HG02642 (cell line): ENCODE data around the gene DNMBP.

ENCODE experiments used
- ATAC-seq: cut with Tn5 transposase; IDR thresholded peaks from one replicate; pipeline ENCODE4 v1.9.1; 2021; ENCODE audit warnings: mild to moderate bottlenecking; ENCODE audit not compliant: unreplicated experiment, poor library complexity

Gene DNMBP, protein sequence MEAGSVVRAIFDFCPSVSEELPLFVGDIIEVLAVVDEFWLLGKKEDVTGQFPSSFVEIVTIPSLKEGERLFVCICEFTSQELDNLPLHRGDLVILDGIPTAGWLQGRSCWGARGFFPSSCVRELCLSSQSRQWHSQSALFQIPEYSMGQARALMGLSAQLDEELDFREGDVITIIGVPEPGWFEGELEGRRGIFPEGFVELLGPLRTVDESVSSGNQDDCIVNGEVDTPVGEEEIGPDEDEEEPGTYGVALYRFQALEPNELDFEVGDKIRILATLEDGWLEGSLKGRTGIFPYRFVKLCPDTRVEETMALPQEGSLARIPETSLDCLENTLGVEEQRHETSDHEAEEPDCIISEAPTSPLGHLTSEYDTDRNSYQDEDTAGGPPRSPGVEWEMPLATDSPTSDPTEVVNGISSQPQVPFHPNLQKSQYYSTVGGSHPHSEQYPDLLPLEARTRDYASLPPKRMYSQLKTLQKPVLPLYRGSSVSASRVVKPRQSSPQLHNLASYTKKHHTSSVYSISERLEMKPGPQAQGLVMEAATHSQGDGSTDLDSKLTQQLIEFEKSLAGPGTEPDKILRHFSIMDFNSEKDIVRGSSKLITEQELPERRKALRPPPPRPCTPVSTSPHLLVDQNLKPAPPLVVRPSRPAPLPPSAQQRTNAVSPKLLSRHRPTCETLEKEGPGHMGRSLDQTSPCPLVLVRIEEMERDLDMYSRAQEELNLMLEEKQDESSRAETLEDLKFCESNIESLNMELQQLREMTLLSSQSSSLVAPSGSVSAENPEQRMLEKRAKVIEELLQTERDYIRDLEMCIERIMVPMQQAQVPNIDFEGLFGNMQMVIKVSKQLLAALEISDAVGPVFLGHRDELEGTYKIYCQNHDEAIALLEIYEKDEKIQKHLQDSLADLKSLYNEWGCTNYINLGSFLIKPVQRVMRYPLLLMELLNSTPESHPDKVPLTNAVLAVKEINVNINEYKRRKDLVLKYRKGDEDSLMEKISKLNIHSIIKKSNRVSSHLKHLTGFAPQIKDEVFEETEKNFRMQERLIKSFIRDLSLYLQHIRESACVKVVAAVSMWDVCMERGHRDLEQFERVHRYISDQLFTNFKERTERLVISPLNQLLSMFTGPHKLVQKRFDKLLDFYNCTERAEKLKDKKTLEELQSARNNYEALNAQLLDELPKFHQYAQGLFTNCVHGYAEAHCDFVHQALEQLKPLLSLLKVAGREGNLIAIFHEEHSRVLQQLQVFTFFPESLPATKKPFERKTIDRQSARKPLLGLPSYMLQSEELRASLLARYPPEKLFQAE (N-terminal part only)

DNA sequence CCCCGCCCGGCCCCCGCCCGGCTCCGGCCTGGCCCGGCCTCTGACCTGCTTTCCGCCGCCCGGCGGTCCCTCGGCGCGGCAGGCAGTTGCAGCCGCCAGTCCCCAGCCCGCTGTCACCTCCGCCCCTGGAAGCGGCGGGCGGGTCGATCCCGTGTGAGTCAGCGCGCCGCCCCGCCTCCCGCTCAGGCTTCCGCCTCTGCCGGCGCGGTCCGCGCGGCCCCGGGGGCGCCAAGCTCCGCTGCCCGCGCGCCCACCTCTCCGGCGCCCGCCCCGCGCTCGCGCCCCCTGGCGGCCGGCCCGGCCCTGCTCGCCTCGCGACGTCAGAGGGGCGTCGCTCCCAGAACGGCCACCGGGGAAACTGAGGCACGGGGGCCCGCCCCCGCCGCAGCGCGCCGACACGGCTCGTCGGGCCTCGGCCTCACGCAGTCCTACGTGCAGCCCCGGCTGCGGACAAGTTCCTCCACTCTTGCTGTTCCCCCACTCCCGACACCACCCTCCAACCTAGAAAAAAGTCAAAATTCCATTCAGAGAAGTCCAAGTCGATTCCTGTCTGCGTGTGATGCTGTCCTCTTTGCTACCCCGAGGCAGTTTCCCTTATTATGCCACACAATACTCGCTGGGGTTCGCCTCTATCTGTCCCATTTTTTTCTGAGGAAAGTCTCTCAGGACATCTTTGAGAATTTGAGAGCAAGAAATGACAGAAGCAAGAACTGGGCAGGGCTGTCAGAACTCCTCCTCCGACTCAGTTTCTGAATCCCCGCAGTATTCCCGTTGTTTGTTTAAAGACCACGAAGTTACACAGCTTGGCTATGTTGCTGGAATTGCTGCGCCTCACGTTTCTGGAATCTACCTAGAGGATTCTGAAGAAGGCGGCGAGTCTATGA lies at the start of gene DNMBP:
DNMBP (minus strand) TSS at position 155 of the 884 bp plus-strand sequence. CDS start 37,823 bp downstream, outside the sequence.
- peak; percentile 76 for ATAC-seq

DNA sequence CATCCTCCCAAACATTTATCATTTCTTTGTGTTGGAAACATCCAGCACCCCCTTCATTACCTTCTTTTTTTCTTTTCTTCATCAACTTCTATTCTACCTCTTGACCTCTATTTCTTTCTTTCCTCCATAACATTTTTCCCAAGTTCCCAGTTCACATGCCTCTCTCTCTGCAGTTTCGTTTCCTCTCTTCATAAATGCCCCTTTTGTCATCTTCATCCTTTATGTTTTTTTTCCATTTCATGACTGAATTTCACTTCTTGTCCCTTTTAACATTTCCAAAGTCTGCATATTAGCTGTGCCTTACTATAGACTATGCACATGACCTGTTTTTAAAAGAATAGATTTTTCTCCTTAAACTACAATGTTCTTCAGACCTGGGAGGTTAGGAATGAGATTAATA lies 48.2 kb upstream of the DNMBP start:
- no peak for ATAC-seq

DNA sequence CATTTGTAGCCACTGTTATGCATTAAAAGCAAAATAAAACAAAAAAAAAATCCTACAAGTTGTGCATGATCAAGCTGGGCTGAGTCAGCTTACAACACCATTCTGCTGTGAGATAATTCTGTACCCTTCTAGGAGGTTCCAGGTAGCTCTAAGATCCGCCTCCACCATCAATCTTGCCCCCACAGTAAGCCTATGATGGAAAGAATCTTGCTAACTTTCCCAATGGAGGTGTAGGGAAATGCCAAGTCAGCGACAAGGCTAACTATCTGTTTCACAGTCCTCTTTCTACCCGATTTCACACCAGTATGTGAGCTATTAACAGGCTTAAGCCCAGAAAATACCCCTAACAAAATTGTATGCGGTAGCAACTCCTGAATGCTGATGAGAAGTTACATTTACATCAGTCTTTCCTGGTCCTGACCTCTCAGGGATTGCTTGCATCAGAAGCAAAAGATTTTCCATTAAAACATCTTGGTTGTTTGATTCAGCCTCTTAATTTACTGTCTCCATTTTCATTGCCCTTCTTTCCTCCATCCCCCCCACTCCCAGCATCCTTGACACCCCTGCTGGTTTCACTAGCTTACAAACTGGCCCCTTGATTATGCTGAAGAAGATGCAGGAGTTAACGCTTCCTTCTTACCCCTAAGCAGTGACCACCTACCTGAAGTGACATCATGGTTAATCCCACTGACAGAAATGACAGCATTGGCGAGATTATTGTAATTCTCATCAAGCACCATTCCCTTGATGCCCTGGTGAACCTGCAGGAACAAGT lies 44.1 kb upstream of the DNMBP start:
- no peak for ATAC-seq

DNA sequence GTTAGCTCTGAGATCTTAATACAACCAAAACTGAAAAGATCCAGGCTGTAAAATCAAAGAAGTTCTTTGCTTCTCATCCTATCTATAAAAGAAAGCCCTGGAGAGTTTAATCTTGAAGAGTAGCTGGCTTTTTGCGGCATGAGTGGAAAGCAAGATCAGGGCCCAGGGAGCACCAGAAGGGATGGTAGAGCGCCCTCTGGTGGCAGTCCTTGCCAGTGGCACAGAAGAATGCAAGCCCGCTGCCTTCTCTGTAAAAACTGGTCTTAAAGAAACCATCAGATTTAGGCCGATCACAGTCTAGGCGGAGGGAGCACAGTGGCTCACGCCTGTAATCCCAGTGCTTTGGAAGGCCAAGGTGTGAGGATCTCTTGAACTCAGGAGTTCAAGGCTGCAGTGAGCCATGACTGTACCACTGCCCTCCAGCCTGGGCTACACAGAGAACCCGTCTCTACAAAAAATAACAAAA lies 36.3 kb upstream of the DNMBP start:
- ATAC-seq: peak; percentile 61

DNA sequence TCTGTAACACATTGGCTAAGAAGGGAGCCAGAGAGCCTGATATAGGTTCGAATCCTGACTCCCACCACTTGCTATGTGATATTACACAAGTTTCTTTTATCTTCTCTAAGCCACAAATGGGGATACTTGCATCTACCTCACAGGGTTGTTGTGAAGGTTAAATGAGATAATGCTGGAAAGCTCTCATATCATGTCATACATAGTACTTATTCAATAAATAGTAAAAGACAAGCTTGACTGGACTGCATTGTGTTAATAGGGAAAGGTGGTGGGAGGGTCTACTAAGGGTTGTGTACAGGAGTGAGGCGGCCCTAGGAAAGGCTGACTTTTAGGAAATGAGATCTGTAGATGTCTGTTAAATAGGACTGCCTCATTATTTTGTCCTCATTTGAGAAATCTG lies 35.8 kb upstream of the DNMBP start:
- ATAC-seq: no peak

DNA sequence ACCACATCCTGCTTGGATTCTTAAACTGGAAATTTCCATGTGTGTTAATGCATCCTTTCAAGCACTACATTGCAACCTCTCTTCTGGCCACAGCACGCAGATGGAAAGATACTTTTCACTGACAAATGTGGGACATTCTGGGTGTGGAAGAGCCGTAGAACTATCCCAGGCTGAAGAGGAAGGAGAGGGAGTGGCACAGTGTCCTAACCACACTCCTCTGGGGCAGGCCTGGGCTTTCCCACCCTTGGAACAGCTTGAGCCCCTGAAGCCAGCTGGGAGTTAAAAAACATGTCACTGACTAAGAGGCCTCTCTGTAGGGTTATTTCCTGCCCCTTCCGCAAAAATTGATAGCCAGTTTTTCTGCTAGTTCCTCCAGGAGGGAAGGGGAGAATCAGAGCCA lies 34.0 kb upstream of the DNMBP start:
- ATAC-seq: no peak

DNA sequence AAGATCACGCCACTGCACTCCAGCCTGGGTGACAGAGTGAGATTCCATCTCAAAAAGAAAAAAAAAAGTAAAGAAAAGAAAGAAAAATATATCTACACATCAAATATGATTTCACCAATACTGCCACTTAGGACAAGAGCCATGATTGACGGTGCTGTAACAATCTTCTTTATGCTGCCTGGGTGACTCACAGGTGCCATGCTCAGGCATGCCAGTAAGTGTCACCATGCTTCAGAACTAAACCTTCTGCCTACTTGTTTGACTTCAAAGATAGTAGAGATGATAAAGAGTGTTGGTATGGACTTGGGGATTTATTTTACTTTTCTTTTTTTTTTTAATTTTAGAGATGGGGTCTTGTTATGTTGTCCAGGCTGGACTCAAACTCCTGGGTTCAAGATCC lies 33.6 kb upstream of the DNMBP start:
- ATAC-seq: no peak

DNA sequence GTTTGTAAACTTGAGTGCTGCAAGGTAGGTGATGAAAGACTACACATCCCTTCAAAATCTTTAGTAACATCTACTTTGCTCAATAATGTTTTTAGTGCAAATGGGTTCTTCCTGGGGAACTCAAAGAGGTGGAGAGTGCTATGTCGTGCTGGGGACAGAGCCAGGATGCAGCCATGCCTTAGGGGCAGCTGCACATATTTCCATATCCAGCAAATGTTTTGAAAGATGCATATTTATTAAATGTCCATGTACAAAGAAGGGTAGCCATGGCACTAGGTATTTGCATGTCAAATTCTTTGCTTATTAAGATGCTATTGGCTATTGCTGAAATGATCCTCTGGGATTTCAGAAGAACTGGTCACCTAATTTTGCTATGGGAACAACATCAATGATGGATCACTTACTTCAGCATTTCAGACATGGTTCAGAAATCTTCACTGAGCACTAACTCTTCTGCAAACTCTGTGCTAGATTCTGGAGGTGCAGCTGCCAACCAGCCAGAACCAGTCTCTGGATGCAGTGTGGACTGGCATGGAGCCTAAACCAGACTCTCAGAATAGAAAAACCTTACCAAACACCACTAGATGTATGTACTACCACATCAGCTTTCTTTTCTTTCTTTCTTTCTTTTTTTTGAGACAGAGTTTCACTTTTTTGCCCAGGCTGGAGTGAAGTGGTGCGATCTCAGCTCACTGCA lies 31.7 kb upstream of the DNMBP start:
- no peak for ATAC-seq

DNA sequence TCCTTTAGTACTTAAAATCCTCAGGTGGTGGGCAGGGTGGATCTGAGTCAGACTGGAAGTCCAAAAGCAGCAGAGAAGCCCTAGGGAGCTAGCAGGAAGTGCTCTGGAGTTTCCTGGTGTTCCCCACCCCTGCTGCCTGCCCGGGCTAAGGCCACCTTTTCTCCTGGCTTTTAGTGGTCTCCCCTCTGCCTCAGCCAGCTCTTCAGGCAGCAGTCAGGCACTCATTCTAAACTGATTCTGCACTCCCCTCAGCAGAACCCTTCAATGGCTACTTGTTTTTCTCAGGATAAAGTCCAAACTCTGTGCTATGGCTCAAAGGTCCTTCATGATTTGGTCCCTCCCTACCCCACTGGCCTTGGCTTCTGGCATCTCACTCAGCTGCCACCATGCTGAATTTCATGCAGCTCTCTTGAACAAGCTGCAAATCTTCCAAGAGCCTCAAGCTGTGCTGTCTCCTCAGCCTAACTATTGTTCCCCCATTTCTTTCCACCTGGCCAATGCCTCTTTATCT lies 28.9 kb upstream of the DNMBP start:
- no peak for ATAC-seq

DNA sequence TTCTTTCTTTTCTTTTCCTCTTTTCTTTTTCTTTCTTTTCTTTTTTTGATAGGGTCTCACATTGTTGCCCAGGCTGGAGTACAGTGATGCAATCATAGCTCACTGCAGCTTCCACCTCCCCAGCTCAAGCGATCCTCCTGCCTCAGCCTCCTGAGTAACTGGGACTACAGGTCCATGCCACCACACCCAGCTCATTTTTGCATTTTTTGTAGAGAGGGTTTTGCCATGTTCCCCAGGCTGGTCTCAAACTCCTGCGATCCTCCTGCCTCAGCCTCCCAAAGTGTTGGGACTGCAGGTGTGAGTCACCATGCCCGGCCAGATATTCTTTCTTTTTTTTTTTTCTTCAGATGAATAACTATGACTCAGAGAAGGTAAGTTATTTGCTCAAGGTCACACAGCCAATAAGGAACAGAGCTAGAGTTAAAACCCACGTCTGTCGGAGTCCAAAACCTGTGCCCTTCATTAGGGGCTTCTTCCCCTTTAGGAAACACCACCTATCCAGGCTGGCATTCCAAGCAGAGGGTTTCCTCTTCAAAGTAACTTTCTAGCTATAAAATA lies 28.1 kb upstream of the DNMBP start:
- no peak for ATAC-seq

DNA sequence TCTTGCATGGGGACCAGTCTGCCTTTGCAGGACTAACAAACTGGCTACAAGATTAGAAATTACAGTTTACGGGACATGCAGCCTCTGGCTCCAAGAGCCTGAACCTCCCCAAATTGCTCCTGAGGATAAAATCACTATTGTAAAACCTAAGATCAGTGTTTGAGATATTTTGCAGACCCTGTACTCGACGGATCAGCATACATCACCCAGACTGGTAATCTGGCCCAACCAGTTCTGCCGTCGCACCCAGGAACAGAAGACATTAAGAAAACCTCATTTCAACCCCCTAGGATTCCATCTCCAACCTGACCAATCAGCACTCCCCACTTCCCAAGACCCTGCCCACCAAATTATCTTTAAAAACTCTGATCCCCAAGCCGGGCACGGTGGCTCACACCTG lies 27.1 kb upstream of the DNMBP start:
- no peak for ATAC-seq

DNA sequence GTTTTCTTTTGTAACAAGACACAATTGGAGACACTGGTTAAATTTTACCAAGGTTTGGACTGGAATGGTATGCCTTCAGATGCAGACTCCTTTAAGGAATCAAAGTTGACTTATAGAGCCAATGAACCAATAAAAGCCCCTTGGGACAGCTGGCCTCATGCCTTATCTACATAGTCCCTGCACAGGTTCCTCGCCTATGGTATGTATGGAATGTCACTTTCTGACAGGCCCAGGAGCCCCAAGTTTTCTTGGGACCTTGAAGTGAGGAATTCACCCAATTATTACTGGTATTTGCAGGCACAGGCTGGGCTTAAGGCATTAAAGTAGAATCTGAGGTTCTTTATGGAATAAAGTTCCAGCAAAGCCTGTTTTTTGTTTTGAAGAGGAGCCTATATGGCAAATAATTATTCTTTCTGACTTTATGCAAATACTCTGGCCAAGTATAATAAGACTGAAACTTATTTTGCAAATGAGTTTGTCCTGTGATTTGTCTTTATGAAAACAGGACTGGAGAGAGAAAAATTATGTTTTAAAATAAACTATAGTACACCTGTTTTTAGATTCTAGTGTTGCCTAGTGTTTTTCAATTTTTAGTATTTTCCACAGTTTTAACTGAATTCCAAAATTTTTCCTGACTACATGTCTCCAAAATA lies 24.1 kb upstream of the DNMBP start:
- no peak for ATAC-seq

DNA sequence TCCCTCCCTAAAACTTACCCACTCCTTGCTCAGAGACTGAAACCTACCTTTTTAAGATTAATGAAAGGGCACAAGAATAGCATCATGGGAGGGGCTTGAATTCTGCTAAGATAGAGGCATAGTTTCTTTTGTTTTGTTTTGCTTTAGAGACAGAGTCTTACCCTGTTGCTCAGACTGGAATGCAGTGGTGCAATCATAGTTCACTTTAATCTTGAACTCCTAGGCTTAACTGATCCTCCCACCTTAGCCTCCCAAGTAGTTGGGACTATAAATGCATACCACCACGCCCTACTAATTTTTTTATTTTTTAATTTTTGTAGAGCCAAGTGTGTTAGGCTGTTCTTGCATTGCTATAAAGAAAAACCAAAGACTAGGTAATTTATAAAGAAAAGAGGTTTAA lies 17.7 kb upstream of the DNMBP start:
- ATAC-seq: no peak

DNA sequence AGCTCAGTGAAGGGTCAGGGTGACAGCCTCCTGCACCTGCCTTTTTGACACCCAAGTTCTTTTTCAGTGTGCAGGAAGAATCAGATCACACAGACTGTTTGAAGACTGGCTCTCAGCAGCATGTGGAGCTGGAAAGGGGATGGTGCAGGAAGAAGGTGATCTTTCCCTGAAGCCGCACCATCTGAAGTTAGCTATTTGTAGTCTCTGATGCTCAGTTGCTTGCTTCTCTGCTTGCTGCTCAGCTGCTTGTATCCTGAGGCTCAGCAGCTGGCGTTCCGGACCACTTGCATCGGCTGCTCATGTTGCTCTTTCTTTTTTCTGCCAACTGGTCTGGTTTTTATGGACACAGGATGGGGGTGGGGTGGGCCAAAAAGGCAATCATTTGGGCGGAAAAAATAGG lies 15.8 kb upstream of the DNMBP start:
- ATAC-seq: no peak

DNA sequence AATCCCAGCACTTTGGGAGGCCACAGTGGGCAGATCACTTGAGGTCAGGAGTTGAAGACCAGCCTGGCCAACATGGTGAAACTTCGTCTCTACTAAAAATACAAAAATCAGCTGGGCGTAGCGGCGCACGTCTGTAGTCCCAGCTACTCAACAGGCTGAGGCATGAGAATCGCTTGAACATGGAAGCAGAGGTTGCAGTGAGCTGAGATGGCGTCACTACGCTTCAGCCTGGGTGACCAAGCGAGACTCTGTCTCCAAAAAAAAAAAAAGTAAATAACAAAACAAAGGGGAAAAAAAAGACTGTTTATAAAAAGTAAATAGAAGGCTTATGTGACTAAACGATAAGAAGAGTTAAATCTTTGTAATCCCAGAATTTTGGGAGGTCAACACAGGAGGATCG lies 15.0 kb upstream of the DNMBP start:
- no peak for ATAC-seq

DNA sequence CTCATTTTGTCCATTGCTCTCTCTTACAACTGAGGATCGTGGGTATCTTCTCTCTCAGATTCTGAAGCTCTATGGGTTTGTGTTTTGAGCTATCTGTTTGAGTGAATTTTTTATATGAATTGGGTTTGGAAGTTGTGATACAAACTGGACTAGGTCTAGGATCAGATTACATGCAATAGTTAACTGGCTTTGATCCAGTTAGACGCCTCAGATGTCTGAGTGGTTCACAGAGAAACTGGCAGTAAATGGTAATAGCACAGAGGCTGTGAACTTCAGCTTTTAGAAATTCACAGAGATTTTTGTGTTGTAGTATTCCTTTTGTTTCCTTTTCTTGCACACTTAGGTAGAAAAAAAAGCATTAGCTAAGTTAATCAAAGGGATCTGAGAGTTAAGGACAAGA lies 12.7 kb upstream of the DNMBP start:
- ATAC-seq: no peak

DNA sequence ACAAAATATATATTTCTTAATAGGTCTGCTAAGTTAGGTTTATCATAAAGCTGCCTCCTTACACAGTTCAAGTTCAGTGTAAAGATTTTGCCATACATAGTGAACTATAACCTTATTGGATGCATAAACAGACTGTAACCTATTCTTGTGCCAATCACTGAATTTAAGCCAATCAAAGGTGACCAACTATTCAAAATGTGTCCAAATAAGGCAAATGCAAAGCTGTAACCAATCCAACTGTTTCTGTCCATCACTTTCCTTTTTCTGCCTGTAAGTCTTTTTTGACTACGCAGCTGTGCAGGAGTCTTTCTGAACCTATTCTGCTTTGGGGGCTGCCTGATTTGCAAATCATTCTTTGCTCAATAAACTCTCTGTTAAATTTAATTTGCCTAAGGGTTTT lies 11.6 kb upstream of the DNMBP start:
- ATAC-seq: no peak
